Stomach (tissue), 9 donors: ENCODE measurements around the gene DCP1A. TPM values are rescaled to one million over a fixed set of nuclear protein-coding genes. Genes with fewer than 3 reads are reported as not detected.
"Not testable (repeated sequence)": the region's sequence is repeated elsewhere in the genome, so short reads cannot be mapped to it uniquely, and the experiment has no call there.

Experiments
- DNase-seq, 2 donors: peaks; one replicate each; pipeline versions ENCODE4 v3.0.0 to v3.0.0-alpha.2; 2013 to 2019
- H3K27ac ChIP-seq, 5 donors: fragments of 200-600 bp in 4 of 5; sonication (generic) in 4 of 5; one replicate each; pipeline ENCODE4 v1.5.1; 2013 to 2019; ENCODE audit warnings: mild to moderate bottlenecking in 1 of 5, moderate library complexity in 1 of 5
- H3K27me3 ChIP-seq, 3 donors: fragments of 200-600 bp; sonication (generic); one replicate each; pipeline ENCODE4 v1.5.1; 2017 to 2019; ENCODE audit warnings: mixed run types in 1 of 3
- H3K36me3 ChIP-seq, 4 donors: fragments of 200-600 bp; sonication (generic); 1 replicate in 3 of 4; 2 replicates in 1 of 4; pipeline ENCODE4 v1.5.1; 2016 to 2019
- H3K4me1 ChIP-seq, 4 donors: fragments of 200-600 bp; sonication (generic); one replicate each; pipeline ENCODE4 v1.5.1; 2016 to 2019
- H3K4me3 ChIP-seq, 4 donors: fragments of 200-600 bp; sonication (generic) in 3 of 4; one replicate each; pipeline ENCODE4 v1.5.1; 2016 to 2019; ENCODE audit warnings: mild to moderate bottlenecking in 1 of 4
- H3K9me3 ChIP-seq, 4 donors: fragments of 200-600 bp; sonication (generic); one replicate each; pipeline ENCODE4 v1.5.1; 2016 to 2019
- CTCF ChIP-seq, 7 experiments: fragments of 450-650 bp in 4 of 7; fragments of 200-600 bp in 3 of 7; sonication (generic) in 3 of 7; IDR thresholded peaks; one replicate each; pipeline ENCODE4 v1.5.1; 2016 to 2019; ENCODE audit warnings: antibody characterized with exemption in 7 of 7, control low read depth in 2 of 7, mild to moderate bottlenecking in 1 of 7
- EP300 ChIP-seq: sonication (generic); formaldehyde crosslinking; IDR thresholded peaks from one replicate; pipeline ENCODE4 v1.6.1; 2017; ENCODE audit warnings: antibody characterized with exemption
- POLR2A ChIP-seq, 4 donors: fragments of 450-650 bp; IDR thresholded peaks; one replicate each; pipeline ENCODE4 v1.6.1; 2016; ENCODE audit warnings: antibody characterized with exemption in 4 of 4, control low read depth in 2 of 4, mild to moderate bottlenecking in 1 of 4, moderate library complexity in 1 of 4
- POLR2AphosphoS5 ChIP-seq, 3 donors: sonication (generic); formaldehyde crosslinking; IDR thresholded peaks; one replicate each; pipeline ENCODE4 v1.6.1; 2016; ENCODE audit warnings: antibody characterized with exemption in 3 of 3
- WGBS, 5 donors: extraction: QIAGEN DNeasy Blood & Tissue Kit in 3 of 5; methylation state at CpG; one replicate each; pipeline versions ENCODE4 v1.1.5 to v1.1.7; 2013 to 2018; 5-methylcytosine and 5-hydroxymethylcytosine counted together
- intact Hi-C: fragments of 100-400 bp; cut with DNase I; formaldehyde crosslinking; loops from one replicate; pipeline ENCODE4 v1.15.1; 2023; ENCODE audit warnings: low total_unique reads
- polyA plus RNA-seq, 3 donors: library from polyadenylated mRNA; stranded (reverse); fragments of 200-250 nt; gene quantifications; one replicate each; pipeline ENCODE4 v1.2.3, GENCODE V29; 2013
- total RNA-seq, 5 donors: library from RNA; depleted of rRNA; stranded (reverse); fragments of >200 nt; gene quantifications; one replicate each; pipeline versions ENCODE4 v1.1.0 to v1.2.3, GENCODE V29; 2014 to 2016
- donor health status: healthy with polysubstance abuse.
- donor health status: Bipolar disorder and iron deficiency.
- donor health status: healthy.

DCP1A gene
- total and polyA plus RNA-seq, 8 donors = 4.5 to 20.6 (median 11.2) TPM

- intact Hi-C loops = no loop called here
- no peak overlapping the region for H3K4me3 ChIP-seq
- peaks cover 12 to 81% (median 62%) of the 10 kb centered on the region in 4 donors for H3K36me3 ChIP-seq
- no peaks in the 10 kb centered on the region for H3K27me3 ChIP-seq
- DNase-seq = no peak
- H3K4me1 ChIP-seq = peaks cover 0 to 5% (median 0%) of the 10 kb centered on the region in 4 donors
- WGBS, 5 donors = 82 to 93% (median 88%) methylated on average over 3 of the region's 3 CpGs
- TF ChIP-seq POLR2AphosphoS5 (IDR thresholded peaks at IDR 0.05) (no peak), EP300 (no peak), POLR2A (IDR thresholded peaks at IDR 0.05) (no peak), CTCF (IDR thresholded peaks at IDR 0.05) (no peak)
- H3K9me3 ChIP-seq = no peaks in the 10 kb centered on the region
- H3K27ac ChIP-seq = no peak overlapping the region
Observed at GRCh38 chr3:53311882-53312281, 35.5 kb downstream of the DCP1A start.

GRCh38 chr3:53303957-53304356 lies 43.4 kb downstream of the DCP1A start:
- H3K27ac ChIP-seq = peak overlapping the region in 1 of 5 donors; percentile 31
- H3K9me3 ChIP-seq = no peaks in the 10 kb centered on the region
- H3K36me3 ChIP-seq = peaks cover 12 to 85% (median 72%) of the 10 kb centered on the region in 4 donors
- 47 to 65% (median 58%) methylated on average over 3 of the region's 3 CpGs for whole genome bisulfite sequencing, 5 donors
- peaks cover 0 to 27% (median 15%) of the 10 kb centered on the region in 4 donors for H3K4me1 ChIP-seq
- DNase-seq = no peak
- no peaks in the 10 kb centered on the region for H3K27me3 ChIP-seq
- intact Hi-C loops = loop anchor here (5.0 kb wide), 1 partner anchor 408 kb away; no protein-coding TSS in a partner anchor
- no peak overlapping the region for H3K4me3 ChIP-seq
- no peak for TF ChIP-seq CTCF (IDR thresholded peaks at IDR 0.05)
- TF ChIP-seq POLR2AphosphoS5 (IDR thresholded peaks at IDR 0.05) = no peak
- no peak for TF ChIP-seq POLR2A (IDR thresholded peaks at IDR 0.05)
- TF ChIP-seq EP300 = no peak

GRCh38 chr3:53303549-53303948 lies 43.8 kb downstream of the DCP1A start:
- intact Hi-C loops = loop anchor here (5.0 kb wide), 1 partner anchor 409 kb away; no protein-coding TSS in a partner anchor

GRCh38 chr3:53300826-53301225 lies 46.5 kb downstream of the DCP1A start:
- no peak for DNase-seq
- 85 to 93% (median 88%) methylated on average over 3 of the region's 3 CpGs for WGBS, 5 donors
- H3K27ac ChIP-seq = no peak overlapping the region
- H3K4me1 ChIP-seq = peaks cover 0 to 27% (median 15%) of the 10 kb centered on the region in 4 donors
- H3K36me3 ChIP-seq = peaks cover 6 to 78% (median 73%) of the 10 kb centered on the region in 4 donors
- no peak for TF ChIP-seq EP300
- H3K4me3 ChIP-seq = no peak overlapping the region
- H3K9me3 ChIP-seq = no peaks in the 10 kb centered on the region
- H3K27me3 ChIP-seq = no peaks in the 10 kb centered on the region
- intact Hi-C loops = loop anchor here (5.0 kb wide), 1 partner anchor 411 kb away; no protein-coding TSS in a partner anchor

More at GRCh38 chr3:53303549-53303948, 43.8 kb downstream of the DCP1A start:
- WGBS, 5 donors = 57 to 65% (median 62%) methylated on average over 3 of the region's 3 CpGs
- H3K36me3 ChIP-seq = peaks cover 10 to 85% (median 72%) of the 10 kb centered on the region in 4 donors
- TF ChIP-seq EP300 (no peak), POLR2AphosphoS5 (IDR thresholded peaks at IDR 0.05) (no peak), POLR2A (IDR thresholded peaks at IDR 0.05) (no peak), CTCF (IDR thresholded peaks at IDR 0.05) (no peak)
- peaks cover 0 to 27% (median 15%) of the 10 kb centered on the region in 4 donors for H3K4me1 ChIP-seq
- peak overlapping the region in 1 of 5 donors; percentile 31 for H3K27ac ChIP-seq
- H3K27me3 ChIP-seq = no peaks in the 10 kb centered on the region
- no peaks in the 10 kb centered on the region for H3K9me3 ChIP-seq
- no peak for DNase-seq
- H3K4me3 ChIP-seq = no peak overlapping the region

- not testable (repeated sequence) for H3K9me3 ChIP-seq, H3K27me3 ChIP-seq, H3K4me3 ChIP-seq
- TF ChIP-seq POLR2AphosphoS5 (IDR thresholded peaks at IDR 0.05) (peak in 2 of 3 donors; percentile 23 to 65), CTCF (IDR thresholded peaks at IDR 0.05) (peak in 5 of 7 experiments; percentile 73 to 89 (median 84))
- H3K27ac ChIP-seq = peak overlapping the region in 3 of 5 donors; percentile 38 to 75 (median 39)
- intact Hi-C loops = loop anchor here (5.0 kb wide), 1 partner anchor 413 kb away; no protein-coding TSS in a partner anchor
- peaks cover 6 to 78% (median 73%) of the 10 kb centered on the region in 4 donors for H3K36me3 ChIP-seq
- WGBS, 5 donors = 35 to 56% (median 51%) methylated on average over 5 of the region's 5 CpGs
- peaks cover 0 to 25% (median 14%) of the 10 kb centered on the region in 4 donors for H3K4me1 ChIP-seq
- DNase-seq = peak in 1 of 2 donors; percentile 77
Observed at GRCh38 chr3:53299611-53300023, 47.7 kb downstream of the DCP1A start.
